ENCODE results near the gene WDR88.
"Not testable (repeated sequence)": the region's sequence is repeated elsewhere in the genome, so short reads cannot be mapped to it uniquely, and the experiment has no call there.

The WDR88 gene

GRCh38 chr19:33207903-33208302 is 76.0 kb downstream of the WDR88 start:
- Histone ChIP-seq H4K20me1 (0 out of 2 replicates have a peak, but pooled peaks cover 19% of the 10 kb centered on the region), H3K36me3 (peaks cover 49% of the 10 kb centered on the region), H3K4me2 (peak overlapping the region; percentile 95), H3K4me1 (peaks cover 52% of the 10 kb centered on the region), H3K4me3 (peak overlapping the region; percentile 38), H3K9ac (peak overlapping the region; percentile 57), H3K9me3 (no peaks in the 10 kb centered on the region), H3K27ac (peak overlapping the region; percentile 86), H3K27me3 (no peaks in the 10 kb centered on the region)
- TF ChIP-seq Cebpa-rat (IDR thresholded peaks at IDR 0.05), result no peak

GRCh38 chr19:33208371-33208895 is 76.5 kb downstream of the WDR88 start:
- Histone ChIP-seq H4K20me1 (0 out of 2 replicates have a peak, but pooled peaks cover 14% of the 10 kb centered on the region), H3K4me2 (peak overlapping the region; percentile 95), H3K4me1 (peaks cover 52% of the 10 kb centered on the region), H3K9me3 (no peaks in the 10 kb centered on the region), H3K9ac (peak overlapping the region; percentile 57), H3K27ac (peak overlapping the region; percentile 86), H3K27me3 (no peaks in the 10 kb centered on the region), H3K4me3 (peak overlapping the region; percentile 38), H3K36me3 (peaks cover 44% of the 10 kb centered on the region)
- no peak for TF ChIP-seq Cebpa-rat (IDR thresholded peaks at IDR 0.05)

GRCh38 chr19:33208904-33209849 is 77.3 kb downstream of the WDR88 start:
- peaks cover 52% of the 10 kb centered on the region for H3K4me1 ChIP-seq
- H3K9ac ChIP-seq, result peak overlapping the region; percentile 57
- no peaks in the 10 kb centered on the region for H3K9me3 ChIP-seq
- peak overlapping the region; percentile 95 for H3K4me2 ChIP-seq
- no peak for TF ChIP-seq Cebpa-rat (IDR thresholded peaks at IDR 0.05)
- peaks cover 36% of the 10 kb centered on the region for H3K36me3 ChIP-seq
- no peak overlapping the region for H3K4me3 ChIP-seq
- H3K27ac ChIP-seq, result peak overlapping the region; percentile 86
- 0 out of 2 replicates have a peak, but pooled peaks cover 8% of the 10 kb centered on the region for H4K20me1 ChIP-seq
- H3K27me3 ChIP-seq, result no peaks in the 10 kb centered on the region

GRCh38 chr19:33209850-33210230 is 77.9 kb downstream of the WDR88 start:
- peaks cover 52% of the 10 kb centered on the region for H3K4me1 ChIP-seq
- not testable (repeated sequence) for H3K4me2 ChIP-seq, H3K27me3 ChIP-seq, H3K9me3 ChIP-seq, H3K9ac ChIP-seq, H4K20me1 ChIP-seq, H3K4me3 ChIP-seq
- peaks cover 30% of the 10 kb centered on the region for H3K36me3 ChIP-seq
- H3K27ac ChIP-seq, result peak overlapping the region; percentile 86; the same call in 1 of the 2 replicates

GRCh38 chr19:33210266-33210940 is 78.5 kb downstream of the WDR88 start:
- Histone ChIP-seq H3K4me1 (peaks cover 52% of the 10 kb centered on the region), H3K36me3 (peaks cover 24% of the 10 kb centered on the region)

GRCh38 chr19:33211794-33212435 is 80.0 kb downstream of the WDR88 start:
- Histone ChIP-seq H3K27me3 (no peaks in the 10 kb centered on the region), H4K20me1 (no peaks in the 10 kb centered on the region), H3K4me1 (peaks cover 48% of the 10 kb centered on the region), H3K4me2 (0 out of 2 replicates have a peak overlapping the region, but pooled peaks have one; percentile 3), H3K9ac (no peak overlapping the region), H3K36me3 (peaks cover 9% of the 10 kb centered on the region), H3K27ac (no peak overlapping the region), H3K9me3 (no peaks in the 10 kb centered on the region), H3K4me3 (no peak overlapping the region)
- no peak for TF ChIP-seq Cebpa-rat (IDR thresholded peaks at IDR 0.05)

More at GRCh38 chr19:33210266-33210940, 78.5 kb downstream of the WDR88 start:
- peak overlapping the region; percentile 13; the same call in 1 of the 2 replicates for H3K27ac ChIP-seq
- TF ChIP-seq Cebpa-rat (IDR thresholded peaks at IDR 0.05), result no peak
- no peak overlapping the region for H3K4me2 ChIP-seq
- no peaks in the 10 kb centered on the region for H3K9me3 ChIP-seq
- H3K27me3 ChIP-seq, result no peaks in the 10 kb centered on the region
- 0 out of 2 replicates have a peak, but pooled peaks cover under 1% of the 10 kb centered on the region for H4K20me1 ChIP-seq
- H3K4me3 ChIP-seq, result no peak overlapping the region
- H3K9ac ChIP-seq, result no peak overlapping the region

- H3K9me3 ChIP-seq, result no peaks in the 10 kb centered on the region
- TF ChIP-seq Cebpa-rat (IDR thresholded peaks at IDR 0.05), result no peak
- no peak overlapping the region for H3K27ac ChIP-seq
- H3K4me3 ChIP-seq, result no peak overlapping the region
- no peaks in the 10 kb centered on the region for H3K27me3 ChIP-seq
- peaks cover 42% of the 10 kb centered on the region for H3K4me1 ChIP-seq
- H4K20me1 ChIP-seq, result no peaks in the 10 kb centered on the region
- H3K9ac ChIP-seq, result no peak overlapping the region
- H3K36me3 ChIP-seq, result 0 out of 2 replicates have a peak, but pooled peaks cover 4% of the 10 kb centered on the region
- no peak overlapping the region for H3K4me2 ChIP-seq
Measured at GRCh38 chr19:33212436-33213172, 80.7 kb downstream of the WDR88 start.

- no peaks in the 10 kb centered on the region for H4K20me1 ChIP-seq
- no peak overlapping the region for H3K9ac ChIP-seq
- H3K27ac ChIP-seq, result no peak overlapping the region
- H3K9me3 ChIP-seq, result no peaks in the 10 kb centered on the region
- H3K27me3 ChIP-seq, result no peaks in the 10 kb centered on the region
- TF ChIP-seq Cebpa-rat (IDR thresholded peaks at IDR 0.05), result no peak
- no peak overlapping the region for H3K4me3 ChIP-seq
- H3K36me3 ChIP-seq, result no peaks in the 10 kb centered on the region
- peaks cover 27% of the 10 kb centered on the region for H3K4me1 ChIP-seq
- no peak overlapping the region for H3K4me2 ChIP-seq
Measured at GRCh38 chr19:33214596-33214995, 82.7 kb downstream of the WDR88 start.
